ENCODE results near the gene GAS6. TPM values are rescaled to one million over a fixed set of nuclear protein-coding genes. Genes with fewer than 3 reads are reported as not detected.

GAS6 gene
- total and polyA plus RNA-seq, 2 donors (not counting 1 experiment from before 2014, with no cell fraction given) = 0.25 to 0.78 TPM

GRCh38 chr13:113821847-113822246 is 42.0 kb downstream of the GAS6 start:
- H3K27ac Mint-ChIP-seq = no peak overlapping the region

More at GRCh38 chr13:113821847-113822246, 42.0 kb downstream of the GAS6 start:
- no peak for ATAC-seq (ENCODE audit: low read depth)
- H3K4me3 Mint-ChIP-seq = no peak overlapping the region
- H4K20me1 ChIP-seq (ENCODE audit: control insufficient read depth, insufficient read depth, low read length, poor library complexity, severe bottlenecking) = peaks cover 72% of the 10 kb centered on the region
- intact Hi-C loops (cut with micrococcal nuclease) = no loop called here
- no peak for TF ChIP-seq EZH2 (IDR thresholded peaks at IDR 0.05; ENCODE audit: borderline replicate concordance, insufficient read depth, low read depth, low read length, poor library complexity, severe bottlenecking)
- TF ChIP-seq CTCF (IDR thresholded peaks at IDR 0.05) = no peak
- H3K4me1 ChIP-seq (ENCODE audit: control insufficient read depth in 2 of 2, insufficient read depth in 2 of 2, low read length in 2 of 2) = peaks cover under 1 to 2% of the 10 kb centered on the region in 2 donors
- ChIA-PET CTCF (no interaction called here), POLR2A (no interaction called here)
- H3K79me2 ChIP-seq (ENCODE audit: control insufficient read depth, insufficient read depth, low read length) = peaks cover 64% of the 10 kb centered on the region
- no peak overlapping the region for H2AFZ ChIP-seq (ENCODE audit: insufficient read depth, low read depth, low read length, poor library complexity, severe bottlenecking)
- no peaks in the 10 kb centered on the region for H3K27me3 Mint-ChIP-seq
- H3K9me3 ChIP-seq (ENCODE audit: control extremely low read depth in 1 of 3, control insufficient read depth in 2 of 3, insufficient read depth in 1 of 3, low read length in 2 of 3) = peaks cover 0 to 35% (median 0%) of the 10 kb centered on the region in 3 donors
- no peak overlapping the region for H3K9ac ChIP-seq (ENCODE audit: low read length)
- H3K36me3 ChIP-seq (replicated peaks in 1 of 2; ENCODE audit: control extremely low read depth in 1 of 2, control insufficient read depth in 1 of 2, extremely low read depth in 1 of 2, insufficient read depth in 2 of 2, low read length in 1 of 2) = peaks cover 0 to 4% of the 10 kb centered on the region in 2 experiments
- no peaks in the 10 kb centered on the region for H3K9me3 Mint-ChIP-seq (ENCODE audit: insufficient read depth)
- no peak overlapping the region for H3K27ac ChIP-seq (ENCODE audit: low read length in 2 of 2)
- whole genome bisulfite sequencing (ENCODE audit: insufficient coverage) = 99% methylated on average over 24 of the region's 24 CpGs
- DNase-seq = no peak
- no peak overlapping the region for H3K4me2 ChIP-seq (replicated peaks; ENCODE audit: low read depth, low read length, poor library complexity, severe bottlenecking)
- peaks cover 6% of the 10 kb centered on the region for H3K4me1 Mint-ChIP-seq
- H3K4me3 ChIP-seq (ENCODE audit: control extremely low read depth in 1 of 5, extremely low read depth in 1 of 5, insufficient read depth in 1 of 5, low read depth in 2 of 5, low read length in 4 of 5) = no peak overlapping the region
- no peaks in the 10 kb centered on the region for H3K27me3 ChIP-seq (replicated peaks in 1 of 4; ENCODE audit: control extremely low read depth in 1 of 4, control insufficient read depth in 3 of 4, insufficient read depth in 4 of 4, low read length in 3 of 4)
